ENCODE data around the gene TAF4.

GRCh38 chr20:61932199-61932592, 133.5 kb downstream of the TAF4 start:
- TF ChIP-seq ZFP30 (CRISPR knock-in tag; IDR thresholded peaks at IDR 0.05) (no peak), CREB5 (CRISPR knock-in tag; IDR thresholded peaks at IDR 0.05; ENCODE audit: low read depth) (no peak), PATZ1 (CRISPR knock-in tag; IDR thresholded peaks at IDR 0.05; ENCODE audit: borderline replicate concordance) (no peak), PPARA (CRISPR knock-in tag; IDR thresholded peaks at IDR 0.05; ENCODE audit: borderline replicate concordance) (no peak), ZC3H10 (CRISPR knock-in tag; IDR thresholded peaks at IDR 0.05) (no peak), SNAI2 (CRISPR knock-in tag; IDR thresholded peaks at IDR 0.05) (no peak), ZNF70 (CRISPR knock-in tag; IDR thresholded peaks at IDR 0.05) (no peak), RARB (CRISPR knock-in tag; IDR thresholded peaks at IDR 0.05) (no peak), CSRNP3 (CRISPR knock-in tag; IDR thresholded peaks at IDR 0.05) (no peak), ZFP3 (CRISPR knock-in tag; IDR thresholded peaks at IDR 0.05) (no peak)
